Caco-2 (cell line): ENCODE results near the gene CHKA. TPM values are rescaled to one million over a fixed set of nuclear protein-coding genes. Genes with fewer than 3 reads are reported as not detected.

Experiments used
- BruUV-seq: library from RNA; stranded (reverse); fragments of 400-500 nt; replicated peaks from 2 replicates; lab custom pipeline; 2021; lab: Mats Ljungman, UMichigan
- CTCF ChIA-PET: fragments of 300-600 bp; sonication (Branson Sonifier 250); formaldehyde crosslinking; loops from one replicate; lab custom pipeline; 2022; ENCODE audit warnings: antibody characterized with exemption; lab: Charles Lee
- POLR2A ChIA-PET: fragments of 300-600 bp; sonication (Branson Sonifier 250); formaldehyde crosslinking; loops from one replicate; lab custom pipeline; 2022; ENCODE audit warnings: antibody characterized with exemption; lab: Charles Lee
- DNase-seq, 2 experiments: peaks; one replicate each; pipeline versions ENCODE4 v3.0.0 to v3.0.0-alpha.2; 2020 to 2022
- H3K27me3 ChIP-seq: replicated peaks from 2 replicates; pipeline ENCODE4 v1.6.0; 2011; ENCODE audit warnings: low read length; ENCODE audit not compliant: control insufficient read depth, insufficient read depth
- H3K36me3 ChIP-seq: 2 replicates; pipeline ENCODE4 v1.5.1; 2011; ENCODE audit warnings: low read length; ENCODE audit not compliant: control insufficient read depth, insufficient read depth
- H3K4me1 ChIP-seq: fragments of 250-450 bp; sonication (Bioruptor Pico); 2 replicates; pipeline ENCODE4 v1.5.1; 2020; ENCODE audit warnings: mild to moderate bottlenecking
- H3K4me3 ChIP-seq: 2 replicates; pipeline ENCODE4 v1.5.1; 2011; ENCODE audit warnings: low read depth, mild to moderate bottlenecking, control low read depth, low read length
- H3K9me3 ChIP-seq: fragments of 250-450 bp; sonication (Bioruptor Pico); 2 replicates; pipeline ENCODE4 v1.5.1; 2020; ENCODE audit warnings: mild to moderate bottlenecking, moderate library complexity
- H3K27ac Mint-ChIP-seq: one replicate; pipeline ENCODE4 v1.8.0; 2022; ENCODE audit warnings: mixed read lengths; ENCODE audit not compliant: unreplicated experiment
- H3K27me3 Mint-ChIP-seq: one replicate; pipeline ENCODE4 v1.8.0; 2022; ENCODE audit warnings: mixed read lengths; ENCODE audit not compliant: insufficient read depth, unreplicated experiment
- H3K36me3 Mint-ChIP-seq: one replicate; pipeline ENCODE4 v1.8.0; 2022; ENCODE audit warnings: mild to moderate bottlenecking, mixed read lengths; ENCODE audit not compliant: insufficient read depth, unreplicated experiment
- H3K4me1 Mint-ChIP-seq: one replicate; pipeline ENCODE4 v1.8.0; 2022; ENCODE audit warnings: low read depth, mixed read lengths; ENCODE audit not compliant: unreplicated experiment
- H3K4me3 Mint-ChIP-seq: one replicate; pipeline ENCODE4 v1.8.0; 2022; ENCODE audit warnings: mild to moderate bottlenecking, moderate library complexity, mixed read lengths; ENCODE audit not compliant: unreplicated experiment
- H3K9me3 Mint-ChIP-seq: one replicate; pipeline ENCODE4 v1.8.0; 2022; ENCODE audit warnings: mixed read lengths; ENCODE audit not compliant: unreplicated experiment
- intact Hi-C: fragments of 100-400 bp; cut with micrococcal nuclease; formaldehyde crosslinking; loops from one replicate; pipeline ENCODE4 v1.10.0; 2022; ENCODE audit not compliant: unreplicated experiment
- total RNA-seq: library from RNA; stranded (reverse); gene quantifications from 2 replicates; pipeline ENCODE4 v1.2.3, GENCODE V29; 2022
- TF ChIP-seq, protein P1 (sequence below), 2 experiments: fragments of 200-600 bp in 1 of 2; IDR thresholded peaks; 1 replicate in 1 of 2; 2 replicates in 1 of 2; pipeline versions ENCODE4 v1.5.1 to v1.8.0; 2011 to 2022; ENCODE audit warnings: antibody characterized with exemption in 1 of 2, control low read depth in 1 of 2, inconsistent platforms in 1 of 2, low read depth in 1 of 2, low read length in 1 of 2, mild to moderate bottlenecking in 1 of 2, moderate library complexity in 1 of 2; ENCODE audit not compliant: insufficient read depth in 1 of 2, severe bottlenecking in 1 of 2, unreplicated experiment in 1 of 2

Gene CHKA
- total RNA-seq, 1 experiment from 2014 or later: 169 TPM

- BruUV-seq: no TSS peak
- no peaks in the 10 kb centered on the region for H3K36me3 ChIP-seq
- Mint-ChIP-seq H3K36me3 (no peaks in the 10 kb centered on the region), H3K4me1 (peaks cover 12% of the 10 kb centered on the region), H3K27ac (no peak overlapping the region), H3K4me3 (no peak overlapping the region), H3K27me3 (no peaks in the 10 kb centered on the region), H3K9me3 (no peaks in the 10 kb centered on the region)
- H3K4me1 ChIP-seq: peaks cover 16% of the 10 kb centered on the region
- TF ChIP-seq, protein P1, sequence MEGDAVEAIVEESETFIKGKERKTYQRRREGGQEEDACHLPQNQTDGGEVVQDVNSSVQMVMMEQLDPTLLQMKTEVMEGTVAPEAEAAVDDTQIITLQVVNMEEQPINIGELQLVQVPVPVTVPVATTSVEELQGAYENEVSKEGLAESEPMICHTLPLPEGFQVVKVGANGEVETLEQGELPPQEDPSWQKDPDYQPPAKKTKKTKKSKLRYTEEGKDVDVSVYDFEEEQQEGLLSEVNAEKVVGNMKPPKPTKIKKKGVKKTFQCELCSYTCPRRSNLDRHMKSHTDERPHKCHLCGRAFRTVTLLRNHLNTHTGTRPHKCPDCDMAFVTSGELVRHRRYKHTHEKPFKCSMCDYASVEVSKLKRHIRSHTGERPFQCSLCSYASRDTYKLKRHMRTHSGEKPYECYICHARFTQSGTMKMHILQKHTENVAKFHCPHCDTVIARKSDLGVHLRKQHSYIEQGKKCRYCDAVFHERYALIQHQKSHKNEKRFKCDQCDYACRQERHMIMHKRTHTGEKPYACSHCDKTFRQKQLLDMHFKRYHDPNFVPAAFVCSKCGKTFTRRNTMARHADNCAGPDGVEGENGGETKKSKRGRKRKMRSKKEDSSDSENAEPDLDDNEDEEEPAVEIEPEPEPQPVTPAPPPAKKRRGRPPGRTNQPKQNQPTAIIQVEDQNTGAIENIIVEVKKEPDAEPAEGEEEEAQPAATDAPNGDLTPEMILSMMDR (IDR thresholded peaks at IDR 0.05; ENCODE audit: insufficient read depth in 1 of 2, low read depth in 1 of 2, low read length in 1 of 2, severe bottlenecking in 1 of 2, unreplicated experiment in 1 of 2): no peak
- H3K27me3 ChIP-seq: no peaks in the 10 kb centered on the region
- DNase-seq: no peak
- H3K4me3 ChIP-seq: no peak overlapping the region
- intact Hi-C loops: no loop called here
- H3K9me3 ChIP-seq: no peaks in the 10 kb centered on the region
- CTCF ChIA-PET: interaction anchor here (1.5 kb wide), 1 partner anchor 10 kb away, joined by 4 read pairs; the partner anchor contains the start of gene ALDH3B1
- POLR2A ChIA-PET: no interaction called here
These were observed 101.7 kb downstream of the CHKA start for GRCh38 chr11:68019486-68019885.

GRCh38 chr11:68018730-68019190 is 102.4 kb downstream of the CHKA start:
- ChIA-PET CTCF (no interaction called here), POLR2A (no interaction called here)
- Mint-ChIP-seq H3K4me1 (peaks cover 12% of the 10 kb centered on the region), H3K4me3 (no peak overlapping the region), H3K27ac (no peak overlapping the region), H3K9me3 (no peaks in the 10 kb centered on the region), H3K27me3 (no peaks in the 10 kb centered on the region), H3K36me3 (no peaks in the 10 kb centered on the region)
- Histone ChIP-seq H3K9me3 (no peaks in the 10 kb centered on the region), H3K27me3 (no peaks in the 10 kb centered on the region), H3K36me3 (no peaks in the 10 kb centered on the region), H3K4me1 (peaks cover 19% of the 10 kb centered on the region), H3K4me3 (no peak overlapping the region)
- TF ChIP-seq, protein P1 (IDR thresholded peaks at IDR 0.05; ENCODE audit: insufficient read depth in 1 of 2, low read depth in 1 of 2, low read length in 1 of 2, severe bottlenecking in 1 of 2, unreplicated experiment in 1 of 2): no peak
- DNase-seq: no peak
- intact Hi-C loops: no loop called here
- BruUV-seq: no TSS peak

GRCh38 chr11:68017980-68018729 is 103.0 kb downstream of the CHKA start:
- Mint-ChIP-seq H3K27ac (no peak overlapping the region), H3K36me3 (no peaks in the 10 kb centered on the region), H3K9me3 (no peaks in the 10 kb centered on the region), H3K27me3 (no peaks in the 10 kb centered on the region), H3K4me3 (no peak overlapping the region), H3K4me1 (peaks cover 16% of the 10 kb centered on the region)
- BruUV-seq: no TSS peak
- TF ChIP-seq, protein P1 (IDR thresholded peaks at IDR 0.05; ENCODE audit: insufficient read depth in 1 of 2, low read depth in 1 of 2, low read length in 1 of 2, severe bottlenecking in 1 of 2, unreplicated experiment in 1 of 2): no peak
- intact Hi-C loops: no loop called here
- ChIA-PET POLR2A (no interaction called here), CTCF (no interaction called here)
- no peaks in the 10 kb centered on the region for H3K27me3 ChIP-seq
- peaks cover 25% of the 10 kb centered on the region for H3K4me1 ChIP-seq
- no peak for DNase-seq
- no peaks in the 10 kb centered on the region for H3K36me3 ChIP-seq
- no peak overlapping the region for H3K4me3 ChIP-seq
- no peaks in the 10 kb centered on the region for H3K9me3 ChIP-seq
